OCI-LY7 (cell line): ENCODE results near the gene APOC3. TPM values are rescaled to one million over a fixed set of nuclear protein-coding genes. Genes with fewer than 3 reads are reported as not detected.

ENCODE experiments used
- BruUV-seq: library from RNA; stranded (reverse); fragments of 400-500 nt; replicated peaks from 2 replicates; lab custom pipeline; 2021; lab: Mats Ljungman, UMichigan
- CTCF ChIA-PET: fragments of 300-600 bp; sonication (Branson Sonifier 250); formaldehyde crosslinking; loops from one replicate; lab custom pipeline; 2022; ENCODE audit warnings: antibody characterized with exemption; ENCODE audit not compliant: unreplicated experiment; lab: Charles Lee
- POLR2A ChIA-PET: fragments of 300-600 bp; sonication (Branson Sonifier 250); formaldehyde crosslinking; loops from one replicate; lab custom pipeline; 2022; ENCODE audit warnings: antibody characterized with exemption; lab: Charles Lee
- DNase-seq: peaks from one replicate; pipeline ENCODE4 v3.0.0-alpha.2; 2015; ENCODE audit warnings: low spot score
- H2AFZ ChIP-seq: fragments of 200-600 bp; sonication (generic), shearing (Covaris generic); 2 replicates; pipeline ENCODE4 v1.6.1; 2014; ENCODE audit warnings: mild to moderate bottlenecking, antibody characterized with exemption, low read length, moderate library complexity
- H3K27ac ChIP-seq: fragments of 200-600 bp; sonication (generic); 2 replicates; pipeline ENCODE4 v1.5.1; 2014; ENCODE audit warnings: mixed run types, low read depth, mild to moderate bottlenecking, moderate library complexity, low read length, inconsistent platforms; ENCODE audit not compliant: poor library complexity, severe bottlenecking
- H3K36me3 ChIP-seq: fragments of 200-600 bp; sonication (generic); 2 replicates; pipeline ENCODE4 v1.6.1; 2014; ENCODE audit warnings: mild to moderate bottlenecking, antibody characterized with exemption, low read length, moderate library complexity, mixed read lengths; ENCODE audit not compliant: insufficient read depth
- H3K4me1 ChIP-seq: fragments of 200-600 bp; sonication (generic); 2 replicates; pipeline ENCODE4 v1.5.1; 2014; ENCODE audit warnings: mild to moderate bottlenecking, low read length; ENCODE audit not compliant: insufficient read depth, poor library complexity, severe bottlenecking
- H3K4me2 ChIP-seq: fragments of 200-600 bp; sonication (generic); 2 replicates; pipeline ENCODE4 v1.6.1; 2014; ENCODE audit warnings: mild to moderate bottlenecking, low read length
- H3K4me3 ChIP-seq: fragments of 200-600 bp; sonication (generic); 2 replicates; pipeline ENCODE4 v1.5.1; 2014; ENCODE audit warnings: mild to moderate bottlenecking, low read depth, low read length; ENCODE audit not compliant: poor library complexity, severe bottlenecking
- H3K79me2 ChIP-seq: fragments of 200-600 bp; sonication (generic); 2 replicates; pipeline ENCODE4 v1.6.1; 2016; ENCODE audit warnings: low read depth, mild to moderate bottlenecking, low read length, moderate library complexity, mixed read lengths; ENCODE audit not compliant: insufficient read depth
- H3K9me2 ChIP-seq: fragments of 200-600 bp; sonication (generic); 2 replicates; pipeline ENCODE4 v1.6.1; 2016; ENCODE audit warnings: mild to moderate bottlenecking, low read length, mixed read lengths; ENCODE audit not compliant: insufficient read depth
- H3K9me3 ChIP-seq: fragments of 200-600 bp; sonication (generic); 2 replicates; pipeline ENCODE4 v1.6.1; 2014; ENCODE audit warnings: mild to moderate bottlenecking, mixed run types, low read length, mixed read lengths
- H4K20me1 ChIP-seq: fragments of 200-600 bp; sonication (generic); 2 replicates; pipeline ENCODE4 v1.6.1; 2014; ENCODE audit warnings: mild to moderate bottlenecking, antibody characterized with exemption, low read length, moderate library complexity, mixed read lengths; ENCODE audit not compliant: insufficient read depth
- EZH2phosphoT487 ChIP-seq: fragments of 200-600 bp; sonication (generic); IDR thresholded peaks from 2 replicates; pipeline ENCODE4 v1.6.1; 2018; ENCODE audit warnings: low read depth, borderline replicate concordance, mild to moderate bottlenecking, mixed run types, antibody characterized with exemption, low read length, moderate library complexity, mixed read lengths
- intact Hi-C: fragments of 100-400 bp; cut with micrococcal nuclease; formaldehyde crosslinking; loops from one replicate; pipeline ENCODE4 v1.10.0; 2022; ENCODE audit not compliant: unreplicated experiment
- total RNA-seq, 2 experiments: library from RNA; depleted of rRNA in 1 of 2; stranded (reverse); fragments of >200 nt in 1 of 2; shearing (Covaris generic) in 1 of 2; gene quantifications; 2 replicates each; pipeline ENCODE4 v1.2.3, GENCODE V29; 2014 to 2022
- TF ChIP-seq, protein P1 (sequence below): fragments of 200-600 bp; sonication (generic); conservative IDR thresholded peaks from 2 replicates; pipeline ENCODE4 v1.5.1; 2014; ENCODE audit warnings: mild to moderate bottlenecking, antibody characterized with exemption, low read length, moderate library complexity, mixed read lengths

APOC3 gene
- total RNA-seq, 2 experiments from 2014 or later = not detected

- no peaks in the 10 kb centered on the region for H3K79me2 ChIP-seq
- H3K4me3 ChIP-seq = no peak within 1 kb of the TSS
- no peaks in the 10 kb centered on the region for H3K9me2 ChIP-seq
- no peaks in the 10 kb centered on the region for H3K9me3 ChIP-seq
- no peaks in the 10 kb centered on the region for H4K20me1 ChIP-seq
- CTCF ChIA-PET = no interaction called here
- no peak within 1 kb of the TSS for H3K4me2 ChIP-seq
- no peak within 1 kb of the TSS for H2AFZ ChIP-seq
- no TSS peak for BruUV-seq
- no peaks in the 10 kb centered on the region for H3K36me3 ChIP-seq
- DNase-seq = no peak
- TF ChIP-seq, protein P1, sequence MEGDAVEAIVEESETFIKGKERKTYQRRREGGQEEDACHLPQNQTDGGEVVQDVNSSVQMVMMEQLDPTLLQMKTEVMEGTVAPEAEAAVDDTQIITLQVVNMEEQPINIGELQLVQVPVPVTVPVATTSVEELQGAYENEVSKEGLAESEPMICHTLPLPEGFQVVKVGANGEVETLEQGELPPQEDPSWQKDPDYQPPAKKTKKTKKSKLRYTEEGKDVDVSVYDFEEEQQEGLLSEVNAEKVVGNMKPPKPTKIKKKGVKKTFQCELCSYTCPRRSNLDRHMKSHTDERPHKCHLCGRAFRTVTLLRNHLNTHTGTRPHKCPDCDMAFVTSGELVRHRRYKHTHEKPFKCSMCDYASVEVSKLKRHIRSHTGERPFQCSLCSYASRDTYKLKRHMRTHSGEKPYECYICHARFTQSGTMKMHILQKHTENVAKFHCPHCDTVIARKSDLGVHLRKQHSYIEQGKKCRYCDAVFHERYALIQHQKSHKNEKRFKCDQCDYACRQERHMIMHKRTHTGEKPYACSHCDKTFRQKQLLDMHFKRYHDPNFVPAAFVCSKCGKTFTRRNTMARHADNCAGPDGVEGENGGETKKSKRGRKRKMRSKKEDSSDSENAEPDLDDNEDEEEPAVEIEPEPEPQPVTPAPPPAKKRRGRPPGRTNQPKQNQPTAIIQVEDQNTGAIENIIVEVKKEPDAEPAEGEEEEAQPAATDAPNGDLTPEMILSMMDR = no peak
- no peak for TF ChIP-seq EZH2phosphoT487
- H3K27ac ChIP-seq = no peak within 1 kb of the TSS
- intact Hi-C loops = loop anchor here (5.0 kb wide), 1 partner anchor 45 kb away; the partner anchor contains the start of gene APOA5
- POLR2A ChIA-PET = interaction anchor here (2.6 kb wide), 1 partner anchor 51 kb away, joined by 5 read pairs; no protein-coding TSS in a partner anchor
- peaks cover 13% of the 10 kb centered on the region for H3K4me1 ChIP-seq
Observed at GRCh38 chr11:116837231-116838091, 7.8 kb downstream of the APOC3 start, which contains the start of gene APOA1. Gene APOA1 (minus strand): TSS chr11:116837622. CDS start chr11:116837387, 235 bp downstream.

GRCh38 chr11:116838321-116839084, 8.8 kb downstream of the APOC3 start:
- H3K27ac ChIP-seq = no peak overlapping the region
- H3K36me3 ChIP-seq = peaks cover 7% of the 10 kb centered on the region; the same call in 1 of the 2 replicates
- no peak for TF ChIP-seq EZH2phosphoT487
- TF ChIP-seq, protein P1 = no peak
- no TSS peak for BruUV-seq
- H4K20me1 ChIP-seq = no peaks in the 10 kb centered on the region
- no peak for DNase-seq
- no peaks in the 10 kb centered on the region for H3K9me3 ChIP-seq
- no peaks in the 10 kb centered on the region for H3K9me2 ChIP-seq
- intact Hi-C loops = loop anchor here (5.0 kb wide), 1 partner anchor 46 kb away; the partner anchor contains the start of gene APOA5
- peaks cover 13% of the 10 kb centered on the region for H3K4me1 ChIP-seq
- no peak overlapping the region for H3K4me2 ChIP-seq
- no peak overlapping the region for H3K4me3 ChIP-seq
- H3K79me2 ChIP-seq = no peaks in the 10 kb centered on the region
- no peak overlapping the region for H2AFZ ChIP-seq
- CTCF ChIA-PET = no interaction called here
- POLR2A ChIA-PET = interaction anchor here (0.6 to 1.6 kb wide), 2 partner anchors 45 to 267 kb away, joined by 3 to 4 read pairs; no protein-coding TSS in a partner anchor
